DND-41 (cell line): ENCODE results near the gene RFK.

ENCODE experiments used
- ATAC-seq: fragments of 200-7000 bp; cut with Tn5 transposase; 3 replicates; pipeline ENCODE4 v1.9.1; 2021; ENCODE audit warnings: low read depth; ENCODE audit not compliant: insufficient read depth
- DNase-seq: peaks from one replicate; pipeline ENCODE4 v3.0.0-alpha.2; 2020
- H2AFZ ChIP-seq: 2 replicates; pipeline ENCODE4 v1.6.0; 2012; ENCODE audit warnings: low read depth, low read length
- H3K27ac ChIP-seq: 2 replicates; pipeline ENCODE4 v1.5.1; 2012; ENCODE audit warnings: low read length, inconsistent platforms
- H3K27me3 ChIP-seq: fragments of 200-600 bp; sonication (generic); 2 replicates; pipeline ENCODE4 v1.6.0; 2012; ENCODE audit warnings: low read length, mild to moderate bottlenecking, inconsistent platforms; ENCODE audit not compliant: insufficient read depth, poor library complexity
- H3K36me3 ChIP-seq: 2 replicates; pipeline ENCODE4 v1.5.1; 2012; ENCODE audit warnings: low read length, inconsistent platforms; ENCODE audit not compliant: insufficient read depth
- H3K4me1 ChIP-seq: 2 replicates; pipeline ENCODE4 v1.5.1; 2012; ENCODE audit warnings: mild to moderate bottlenecking, low read length; ENCODE audit not compliant: insufficient read depth
- H3K4me2 ChIP-seq: 2 replicates; pipeline ENCODE4 v1.6.0; 2012; ENCODE audit warnings: mild to moderate bottlenecking, moderate library complexity, low read length, inconsistent platforms; ENCODE audit not compliant: insufficient read depth
- H3K4me3 ChIP-seq, 2 experiments: fragments of 200-600 bp in 1 of 2; shearing (Covaris generic) in 1 of 2; 2 replicates each; pipeline ENCODE4 v1.5.1; 2012 to 2016; ENCODE audit warnings: inconsistent platforms in 2 of 2, low read length in 2 of 2, mild to moderate bottlenecking in 2 of 2, low read depth in 1 of 2, moderate library complexity in 1 of 2
- H3K79me2 ChIP-seq: 2 replicates; pipeline ENCODE4 v1.6.0; 2012; ENCODE audit warnings: low read length, inconsistent platforms; ENCODE audit not compliant: insufficient read depth
- H3K9ac ChIP-seq: 2 replicates; pipeline ENCODE4 v1.6.0; 2012; ENCODE audit warnings: low read depth, mild to moderate bottlenecking, inconsistent platforms, low read length, moderate library complexity
- H3K9me3 ChIP-seq: 2 replicates; pipeline ENCODE4 v1.5.1; 2012; ENCODE audit warnings: low read length, moderate library complexity, mild to moderate bottlenecking, inconsistent platforms; ENCODE audit not compliant: insufficient read depth, severe bottlenecking
- H4K20me1 ChIP-seq: 2 replicates; pipeline ENCODE4 v1.6.0; 2012; ENCODE audit warnings: low read length; ENCODE audit not compliant: insufficient read depth
- EZH2 ChIP-seq: IDR thresholded peaks from 3 replicates; pipeline ENCODE4 v1.6.1; 2012; ENCODE audit warnings: borderline replicate concordance, low read depth, mild to moderate bottlenecking, moderate library complexity, low read length, inconsistent platforms; ENCODE audit not compliant: severe bottlenecking
- TF ChIP-seq, protein P1 (sequence below): IDR thresholded peaks from 2 replicates; pipeline ENCODE4 v1.5.1; 2012; ENCODE audit warnings: borderline replicate concordance, low read length, moderate library complexity, mild to moderate bottlenecking; ENCODE audit not compliant: poor library complexity, severe bottlenecking; ENCODE audit errors: extremely low read depth

RFK gene

DNA sequence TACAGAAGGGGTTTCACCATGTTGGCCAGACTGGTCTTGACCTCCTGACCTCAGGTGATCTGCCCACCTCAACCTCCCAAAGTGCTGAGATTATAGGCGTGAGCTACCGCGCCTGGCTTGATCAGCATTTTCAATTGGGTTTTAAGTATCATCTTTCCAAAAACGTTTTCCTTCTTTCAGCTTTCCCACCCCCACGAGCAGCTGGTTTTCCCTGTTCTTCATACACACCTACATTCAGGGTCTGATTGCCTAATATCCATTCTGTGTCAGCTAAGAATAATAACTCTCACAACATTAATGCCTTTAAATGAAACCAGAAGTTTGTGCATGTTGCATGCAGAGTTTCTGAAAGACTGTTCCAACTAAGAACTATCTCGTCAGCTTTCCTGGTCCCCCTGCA is 38.3 kb downstream of the RFK start:
- H3K27ac ChIP-seq, result no peak overlapping the region
- H3K79me2 ChIP-seq, result no peaks in the 10 kb centered on the region
- no peak for ATAC-seq
- no peak overlapping the region for H3K4me3 ChIP-seq
- H4K20me1 ChIP-seq, result no peaks in the 10 kb centered on the region
- no peak overlapping the region for H3K9ac ChIP-seq
- TF ChIP-seq, protein P1, sequence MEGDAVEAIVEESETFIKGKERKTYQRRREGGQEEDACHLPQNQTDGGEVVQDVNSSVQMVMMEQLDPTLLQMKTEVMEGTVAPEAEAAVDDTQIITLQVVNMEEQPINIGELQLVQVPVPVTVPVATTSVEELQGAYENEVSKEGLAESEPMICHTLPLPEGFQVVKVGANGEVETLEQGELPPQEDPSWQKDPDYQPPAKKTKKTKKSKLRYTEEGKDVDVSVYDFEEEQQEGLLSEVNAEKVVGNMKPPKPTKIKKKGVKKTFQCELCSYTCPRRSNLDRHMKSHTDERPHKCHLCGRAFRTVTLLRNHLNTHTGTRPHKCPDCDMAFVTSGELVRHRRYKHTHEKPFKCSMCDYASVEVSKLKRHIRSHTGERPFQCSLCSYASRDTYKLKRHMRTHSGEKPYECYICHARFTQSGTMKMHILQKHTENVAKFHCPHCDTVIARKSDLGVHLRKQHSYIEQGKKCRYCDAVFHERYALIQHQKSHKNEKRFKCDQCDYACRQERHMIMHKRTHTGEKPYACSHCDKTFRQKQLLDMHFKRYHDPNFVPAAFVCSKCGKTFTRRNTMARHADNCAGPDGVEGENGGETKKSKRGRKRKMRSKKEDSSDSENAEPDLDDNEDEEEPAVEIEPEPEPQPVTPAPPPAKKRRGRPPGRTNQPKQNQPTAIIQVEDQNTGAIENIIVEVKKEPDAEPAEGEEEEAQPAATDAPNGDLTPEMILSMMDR, result no peak
- TF ChIP-seq EZH2, result no peak
- no peaks in the 10 kb centered on the region for H3K4me1 ChIP-seq
- H3K4me2 ChIP-seq, result no peak overlapping the region
- DNase-seq, result no peak
- no peaks in the 10 kb centered on the region for H3K27me3 ChIP-seq
- H3K9me3 ChIP-seq, result no peaks in the 10 kb centered on the region
- no peaks in the 10 kb centered on the region for H3K36me3 ChIP-seq
- H2AFZ ChIP-seq, result no peak overlapping the region

DNA sequence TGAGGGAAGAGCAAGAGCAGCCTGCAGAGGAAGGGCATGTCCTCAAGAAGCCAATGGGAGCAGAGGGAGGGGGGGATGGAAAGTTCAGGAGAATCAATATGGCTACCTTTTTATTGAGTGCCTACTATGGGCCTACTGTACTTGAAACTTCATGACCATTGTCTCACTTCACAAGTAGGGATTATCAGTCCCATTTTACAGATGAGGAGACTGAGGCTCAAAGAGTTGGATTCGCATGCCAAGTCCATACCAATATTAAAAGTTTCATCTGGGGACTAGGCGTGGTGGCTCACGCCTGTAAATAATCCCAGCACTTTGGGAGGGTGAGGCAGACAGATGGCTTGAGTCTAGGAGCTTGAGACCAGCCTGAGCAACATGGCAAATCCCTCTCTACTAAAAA is 40.0 kb downstream of the RFK start:
- H2AFZ ChIP-seq, result no peak overlapping the region
- H4K20me1 ChIP-seq, result no peaks in the 10 kb centered on the region
- no peak for TF ChIP-seq EZH2
- TF ChIP-seq, protein P1, result no peak
- H3K9ac ChIP-seq, result no peak overlapping the region
- H3K4me2 ChIP-seq, result no peak overlapping the region
- H3K9me3 ChIP-seq, result no peaks in the 10 kb centered on the region
- DNase-seq, result no peak
- H3K79me2 ChIP-seq, result no peaks in the 10 kb centered on the region
- no peak overlapping the region for H3K27ac ChIP-seq
- H3K4me1 ChIP-seq, result no peaks in the 10 kb centered on the region
- ATAC-seq, result no peak
- H3K36me3 ChIP-seq, result no peaks in the 10 kb centered on the region
- no peak overlapping the region for H3K4me3 ChIP-seq
- no peaks in the 10 kb centered on the region for H3K27me3 ChIP-seq

DNA sequence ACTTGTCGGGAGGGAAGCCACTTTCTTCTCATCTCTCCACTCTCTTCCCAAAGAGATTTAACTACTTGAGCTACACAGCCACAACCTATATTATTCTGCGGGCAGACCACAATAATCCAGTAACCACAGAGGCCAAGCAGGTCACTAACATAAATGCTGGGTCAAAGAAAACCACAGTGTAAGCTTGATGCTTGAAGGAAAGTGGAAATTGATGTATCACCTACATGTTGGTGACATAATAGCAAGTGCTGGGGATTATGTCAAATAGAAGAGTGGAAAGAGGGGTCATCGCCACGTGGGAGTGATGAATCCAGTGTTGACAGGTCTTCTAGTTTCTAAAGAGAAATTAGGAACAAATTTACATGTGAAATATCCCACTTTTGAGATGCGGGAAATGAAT is 40.9 kb downstream of the RFK start:
- TF ChIP-seq, protein P1, result no peak
- no peak for TF ChIP-seq EZH2

More for the DNA sequence above, 40.9 kb downstream of the RFK start:
- Histone ChIP-seq H2AFZ (no peak overlapping the region), H3K27ac (no peak overlapping the region), H3K36me3 (no peaks in the 10 kb centered on the region), H3K79me2 (no peaks in the 10 kb centered on the region), H3K4me2 (no peak overlapping the region), H3K4me1 (no peaks in the 10 kb centered on the region), H3K9ac (no peak overlapping the region), H3K4me3 (no peak overlapping the region), H3K9me3 (no peaks in the 10 kb centered on the region), H4K20me1 (no peaks in the 10 kb centered on the region), H3K27me3 (no peaks in the 10 kb centered on the region)
- ATAC-seq (no peak), DNase-seq (no peak)
